GDM1 (cell line): ENCODE results near the gene GALNT7.
"Not testable (repeated sequence)": the region's sequence is repeated elsewhere in the genome, so short reads cannot be mapped to it uniquely, and the experiment has no call there.

ENCODE experiments used
- DNase-seq: peaks from one replicate; lab custom pipeline; 2025; lab: John Stamatoyannopoulos, UW

The GALNT7 gene, protein sequence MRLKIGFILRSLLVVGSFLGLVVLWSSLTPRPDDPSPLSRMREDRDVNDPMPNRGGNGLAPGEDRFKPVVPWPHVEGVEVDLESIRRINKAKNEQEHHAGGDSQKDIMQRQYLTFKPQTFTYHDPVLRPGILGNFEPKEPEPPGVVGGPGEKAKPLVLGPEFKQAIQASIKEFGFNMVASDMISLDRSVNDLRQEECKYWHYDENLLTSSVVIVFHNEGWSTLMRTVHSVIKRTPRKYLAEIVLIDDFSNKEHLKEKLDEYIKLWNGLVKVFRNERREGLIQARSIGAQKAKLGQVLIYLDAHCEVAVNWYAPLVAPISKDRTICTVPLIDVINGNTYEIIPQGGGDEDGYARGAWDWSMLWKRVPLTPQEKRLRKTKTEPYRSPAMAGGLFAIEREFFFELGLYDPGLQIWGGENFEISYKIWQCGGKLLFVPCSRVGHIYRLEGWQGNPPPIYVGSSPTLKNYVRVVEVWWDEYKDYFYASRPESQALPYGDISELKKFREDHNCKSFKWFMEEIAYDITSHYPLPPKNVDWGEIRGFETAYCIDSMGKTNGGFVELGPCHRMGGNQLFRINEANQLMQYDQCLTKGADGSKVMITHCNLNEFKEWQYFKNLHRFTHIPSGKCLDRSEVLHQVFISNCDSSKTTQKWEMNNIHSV

DNA sequence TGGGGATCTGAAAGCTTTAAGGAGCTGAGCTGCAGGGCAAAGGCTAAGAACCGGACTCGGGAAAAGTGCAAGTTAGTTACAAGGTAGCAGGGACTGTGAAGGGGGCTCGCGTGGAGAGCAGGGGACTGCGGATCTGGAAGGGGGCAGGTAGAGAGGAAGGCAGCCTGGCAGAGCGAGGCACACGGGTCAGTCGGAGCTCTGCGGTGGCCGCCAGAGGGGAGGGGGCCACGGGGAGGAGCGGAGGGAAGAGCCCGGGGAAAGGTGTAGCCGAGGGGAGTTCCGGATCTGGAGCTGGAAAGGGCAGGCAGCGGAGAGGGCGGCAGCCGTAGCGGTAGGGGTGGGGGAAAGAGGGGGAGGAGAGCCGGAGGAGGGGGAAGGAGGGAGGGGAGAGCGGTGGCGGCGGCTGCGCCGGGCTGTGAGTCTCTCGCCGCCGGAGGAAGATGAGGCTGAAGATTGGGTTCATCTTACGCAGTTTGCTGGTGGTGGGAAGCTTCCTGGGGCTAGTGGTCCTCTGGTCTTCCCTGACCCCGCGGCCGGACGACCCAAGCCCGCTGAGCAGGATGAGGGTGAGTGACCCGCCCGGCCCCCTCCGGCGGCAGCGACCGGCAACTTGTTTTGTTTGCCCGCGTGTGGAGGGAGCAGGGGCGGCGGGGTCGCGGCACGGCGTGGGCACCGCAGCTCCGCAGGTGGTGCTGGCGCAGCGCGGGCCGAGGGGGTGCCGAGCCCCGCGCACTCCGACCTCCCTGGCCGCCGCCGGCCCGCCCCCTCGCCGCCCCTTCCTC is at the start of gene GALNT7:
TSS of gene GALNT7 (plus strand) at position 416 of the 782 bp plus-strand sequence. CDS start at position 441, 25 bp downstream.
- peak; percentile 80 for DNase-seq

DNA sequence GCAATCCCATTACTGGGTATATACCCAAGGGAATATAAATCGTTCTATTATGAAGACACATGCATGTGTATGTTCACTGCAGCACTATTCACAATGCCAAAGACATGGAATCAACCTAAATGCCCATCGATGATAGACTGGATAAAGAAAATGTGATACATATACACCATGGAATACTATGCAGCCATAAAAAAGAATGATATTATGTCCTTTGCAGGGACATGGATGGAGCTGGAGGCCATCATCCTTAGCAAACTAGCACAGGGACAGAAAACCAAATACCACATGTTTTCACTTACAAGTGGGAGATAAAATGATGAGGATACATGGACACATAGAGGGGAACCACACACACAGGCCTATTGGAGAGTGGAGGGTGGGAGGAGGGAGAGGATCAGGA is 49.8 kb upstream of the GALNT7 start:
- not testable (repeated sequence) for DNase-seq

DNA sequence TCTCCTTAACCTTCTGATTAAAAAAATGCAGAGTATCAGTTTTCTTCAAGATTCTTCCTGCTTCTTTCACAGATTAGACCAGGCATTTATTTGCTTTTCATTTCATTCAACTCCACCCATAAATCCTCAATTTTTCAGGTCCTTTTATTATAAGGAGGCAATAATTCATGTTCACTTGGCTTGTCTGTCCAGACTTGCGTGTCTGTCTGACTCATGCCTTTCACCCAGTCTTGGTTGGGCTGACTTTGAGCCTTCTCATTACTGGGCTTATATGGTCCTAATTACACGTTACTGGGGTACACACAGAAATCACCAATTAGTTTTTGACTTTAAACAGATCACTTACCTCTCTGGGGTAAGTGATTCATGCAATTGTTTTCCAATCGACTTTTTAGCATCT is 48.8 kb upstream of the GALNT7 start:
- no peak for DNase-seq

DNA sequence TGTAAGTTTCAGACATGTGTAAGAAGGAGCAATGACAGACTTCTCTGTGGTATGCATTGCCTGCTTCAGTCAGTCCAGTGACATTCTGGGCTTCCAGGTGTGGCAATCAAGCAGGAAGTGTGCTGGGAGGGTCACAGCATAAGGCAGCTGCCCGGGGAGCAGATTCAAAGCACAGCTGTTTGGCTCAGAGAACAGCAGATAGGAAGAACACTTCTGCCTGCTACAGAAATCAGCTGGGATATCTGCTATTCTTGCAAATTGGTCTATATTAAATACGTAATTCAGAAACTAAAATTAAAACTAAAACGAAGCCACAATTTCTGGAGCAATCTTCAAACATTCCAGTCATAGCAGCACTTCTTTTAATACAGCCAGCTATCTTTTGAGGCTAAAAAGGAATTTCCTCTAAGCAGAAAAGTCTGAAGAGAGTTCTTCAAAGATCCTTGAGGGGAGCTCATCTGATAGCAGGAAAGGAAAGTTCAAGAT is 47.5 kb upstream of the GALNT7 start:
- DNase-seq = no peak

DNA sequence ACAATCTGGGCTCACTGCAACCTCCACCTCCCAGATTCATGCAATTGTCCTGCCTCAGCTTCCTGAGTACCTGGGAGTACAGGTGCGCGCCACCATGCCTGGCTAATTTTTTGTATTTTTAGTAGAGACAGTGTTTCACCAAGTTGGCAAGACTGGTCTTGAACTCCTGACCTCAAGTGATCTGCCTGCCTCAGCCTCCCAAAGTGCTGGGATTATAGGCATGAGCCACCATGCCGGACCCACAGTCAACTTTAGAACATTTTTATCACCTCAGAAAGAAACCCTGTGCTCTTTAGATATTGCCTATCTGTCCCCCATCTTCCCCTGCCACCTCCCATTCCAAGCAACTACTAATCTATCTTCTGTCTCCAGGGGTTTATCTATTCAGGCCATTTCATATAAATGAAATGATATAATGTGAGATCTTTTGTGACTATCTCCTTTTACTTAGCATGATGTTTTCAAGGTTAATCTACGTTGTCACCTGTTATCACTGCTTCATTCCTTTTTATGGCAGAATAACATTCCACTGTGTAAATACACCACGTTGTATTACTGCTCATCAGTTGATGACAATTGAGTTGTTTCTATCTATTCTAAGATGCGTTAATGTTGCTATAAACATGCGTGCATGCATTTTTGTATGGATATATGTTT is 44.3 kb upstream of the GALNT7 start:
- DNase-seq = no peak

DNA sequence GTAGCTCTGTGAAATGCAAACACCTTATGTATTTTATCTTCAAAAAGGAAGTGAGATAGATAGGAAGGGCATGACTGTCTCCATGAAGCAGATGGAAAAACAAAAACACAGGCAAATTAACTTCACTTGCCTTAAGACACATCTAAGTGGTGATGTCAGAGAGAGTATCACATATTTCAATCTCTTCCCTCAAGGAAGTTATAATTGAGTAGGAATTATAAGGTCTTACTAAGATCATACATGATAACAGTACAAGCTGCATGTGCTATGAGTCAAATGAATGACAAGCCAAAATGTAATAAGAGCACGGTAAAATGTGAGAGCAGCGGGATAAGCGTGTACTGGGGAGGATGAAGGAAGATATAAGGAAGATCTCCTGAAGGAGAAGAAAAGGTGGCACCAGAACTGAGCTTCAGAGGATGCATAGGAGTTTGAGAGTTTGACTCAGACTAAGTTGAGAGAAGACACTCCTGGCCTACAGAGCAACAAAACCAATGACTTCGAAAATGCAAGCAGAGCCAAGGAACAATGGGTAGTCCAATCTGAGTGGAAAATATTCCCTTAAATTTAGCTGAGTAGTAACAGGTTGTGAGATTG is 43.3 kb upstream of the GALNT7 start:
- no peak for DNase-seq

DNA sequence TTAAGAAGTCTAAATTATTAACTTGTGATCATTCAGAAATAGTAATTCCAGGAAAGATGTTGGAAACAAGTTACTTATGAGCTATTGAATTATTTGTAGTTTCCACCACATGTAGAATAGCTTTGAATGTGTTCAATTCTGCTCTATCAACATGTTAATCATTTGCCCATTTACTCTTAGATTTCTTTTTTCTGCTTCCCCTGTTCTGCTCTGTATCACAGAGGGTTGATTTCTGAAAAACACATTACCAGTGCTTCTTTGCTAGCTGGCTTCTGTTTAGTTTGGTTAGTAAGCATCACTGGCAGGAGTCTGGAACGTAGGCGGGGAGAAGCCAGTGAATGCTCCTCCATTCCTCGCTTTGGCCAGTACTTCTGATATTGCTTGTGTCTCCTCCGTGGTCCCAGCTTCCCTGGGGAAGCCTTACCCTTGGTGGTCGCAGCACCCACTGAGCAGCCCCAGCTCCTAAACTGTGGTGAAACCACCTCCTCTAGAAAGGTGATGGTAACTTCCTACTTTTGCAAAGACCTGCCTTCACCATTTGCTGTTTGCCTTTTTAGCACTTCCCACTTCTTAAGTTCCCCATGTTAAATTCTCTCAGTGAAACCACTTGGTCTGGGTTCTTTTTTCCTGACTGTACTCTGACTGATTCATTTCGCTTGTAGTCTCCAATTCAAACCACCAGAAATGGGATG is 40.3 kb upstream of the GALNT7 start:
- no peak for DNase-seq

DNA sequence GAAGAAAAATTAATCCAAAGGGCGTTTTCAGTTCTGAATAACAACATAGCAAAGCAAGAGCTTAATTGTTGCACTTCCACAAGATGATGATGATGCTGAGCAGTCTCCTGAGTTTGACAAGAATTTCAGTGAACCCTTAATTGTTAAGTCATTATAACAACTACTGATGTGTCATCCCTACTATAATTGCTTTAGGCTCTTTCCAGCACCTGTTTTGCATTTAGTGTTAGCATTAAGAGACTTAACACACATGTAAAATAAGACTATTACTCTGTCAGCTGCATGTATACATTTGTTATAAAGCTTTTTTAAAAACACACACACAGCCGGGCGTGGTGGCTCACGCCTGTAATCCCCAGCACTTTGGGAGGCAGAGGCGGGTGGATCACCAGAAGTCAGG is 37.9 kb upstream of the GALNT7 start:
- no peak for DNase-seq

DNA sequence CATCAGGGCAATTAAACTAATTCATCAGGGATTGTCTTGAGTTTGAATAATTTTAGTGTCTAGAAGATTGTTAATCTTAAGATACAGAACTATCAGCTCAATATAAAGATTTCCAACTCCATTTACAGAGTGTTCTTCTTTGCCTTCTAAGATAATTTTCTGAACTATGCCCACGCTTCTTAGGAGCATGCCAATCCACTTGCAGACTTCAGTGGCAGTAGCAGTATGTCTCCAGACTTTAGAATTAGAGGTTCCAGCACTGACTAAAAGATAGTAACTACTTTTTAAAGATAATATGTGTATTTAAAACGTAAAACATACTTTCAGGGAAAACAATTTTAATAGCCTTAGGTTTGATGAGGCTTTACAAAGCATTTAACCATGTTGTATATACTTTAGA is 34.2 kb upstream of the GALNT7 start:
- DNase-seq = no peak

DNA sequence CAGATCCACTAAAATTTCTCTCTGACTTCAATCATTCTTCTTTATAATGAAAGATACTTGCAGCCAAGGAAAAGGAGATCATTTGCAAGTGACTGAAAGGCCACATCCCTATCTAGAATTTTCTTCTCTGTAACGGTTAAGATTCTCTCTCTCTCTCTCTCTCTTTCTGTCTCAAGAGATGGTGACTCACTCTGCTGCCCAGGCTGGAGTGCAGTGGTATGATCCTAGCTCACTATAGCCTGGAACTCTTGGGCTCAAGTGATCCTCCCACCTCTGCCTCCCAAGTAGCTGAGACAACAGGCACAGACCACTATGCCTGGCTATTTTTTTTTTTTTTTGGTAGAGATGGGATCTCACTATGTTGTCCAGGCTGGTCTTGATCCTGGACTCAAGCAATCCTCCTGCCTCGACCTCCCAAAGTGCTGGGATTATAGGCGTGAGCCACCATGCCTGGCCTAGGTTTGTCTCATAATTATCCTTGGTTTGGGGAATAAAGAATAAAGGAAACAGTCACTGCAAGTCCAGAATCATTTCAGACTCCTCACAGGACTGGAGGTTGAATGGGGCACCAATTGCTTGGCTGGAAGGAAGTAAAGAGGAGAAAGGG is 33.3 kb upstream of the GALNT7 start:
- DNase-seq = no peak

DNA sequence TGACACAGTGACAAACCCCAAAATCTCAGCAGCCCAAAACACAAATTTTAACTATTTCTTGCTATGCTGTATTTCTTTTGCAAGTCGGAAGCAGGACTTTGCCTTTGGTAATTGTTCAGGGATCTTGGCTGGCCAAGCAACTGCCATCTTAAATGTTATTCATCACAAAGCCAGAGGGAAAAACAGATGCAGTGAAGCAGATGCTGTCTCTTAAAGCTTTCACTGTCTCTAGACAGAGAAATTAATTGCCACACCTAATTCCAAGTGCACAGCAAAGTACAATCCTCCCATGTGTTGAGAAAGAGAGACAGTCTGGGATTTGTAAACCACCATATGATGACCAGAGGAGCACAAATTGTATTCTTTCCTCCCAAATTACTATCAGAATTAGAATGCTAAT is 30.0 kb upstream of the GALNT7 start:
- no peak for DNase-seq

DNA sequence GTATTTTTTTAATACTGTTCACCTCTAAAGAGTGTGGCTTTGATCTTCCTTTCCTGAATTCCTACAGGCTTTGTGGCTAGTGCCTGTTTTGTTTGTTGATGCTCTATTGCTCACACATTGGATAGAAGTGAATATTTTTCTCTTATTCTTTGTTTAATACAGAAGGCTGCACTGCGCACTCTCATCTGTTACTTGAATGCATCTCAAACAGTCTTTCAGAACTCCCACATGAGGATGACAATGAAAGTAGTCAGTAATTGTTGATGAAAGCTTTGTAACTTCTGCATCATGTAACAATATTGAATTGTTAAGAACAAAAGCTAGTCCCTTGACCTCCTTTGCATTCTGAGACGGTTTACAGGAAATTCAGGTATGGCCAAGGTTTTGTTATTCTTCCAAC is 29.1 kb upstream of the GALNT7 start:
- DNase-seq = no peak

DNA sequence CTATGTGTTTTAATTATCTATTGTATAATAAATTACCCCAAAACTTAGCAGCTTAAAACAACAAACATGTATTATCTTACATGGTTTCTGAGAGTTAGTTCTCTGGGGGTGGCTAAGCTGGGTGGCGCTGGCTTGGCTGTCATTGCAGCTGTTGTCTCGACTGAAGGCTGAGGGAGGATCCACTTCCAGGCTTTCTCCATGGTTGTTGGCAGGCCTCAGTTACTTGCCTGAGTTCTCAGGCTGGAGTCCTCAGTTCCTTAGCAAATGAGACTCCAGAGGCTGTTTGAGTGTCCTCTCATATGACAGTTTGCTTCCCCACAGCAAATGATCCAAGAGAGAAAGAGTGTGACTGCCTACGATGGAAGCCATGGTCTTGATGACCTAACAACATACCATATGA is 23.5 kb upstream of the GALNT7 start:
- DNase-seq = no peak

DNA sequence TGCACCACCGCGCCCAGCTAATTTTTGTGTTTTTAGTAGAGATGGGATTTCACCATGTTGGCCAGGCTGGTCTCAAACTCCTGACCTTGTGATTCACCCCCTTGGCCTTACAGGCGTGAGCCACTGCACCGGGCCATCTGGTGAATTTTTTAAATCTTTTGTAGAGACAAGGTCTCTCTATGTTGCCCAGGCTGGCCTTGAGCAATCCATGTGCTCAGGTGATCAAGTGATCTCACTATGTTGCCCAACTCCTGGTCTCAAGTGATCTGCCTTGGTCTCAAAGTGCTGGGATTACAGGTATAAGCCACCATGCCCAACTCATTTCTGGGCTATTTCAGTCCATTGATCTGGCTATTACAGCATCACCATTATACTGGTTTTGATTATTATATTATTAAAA is 22.2 kb upstream of the GALNT7 start:
- no peak for DNase-seq

DNA sequence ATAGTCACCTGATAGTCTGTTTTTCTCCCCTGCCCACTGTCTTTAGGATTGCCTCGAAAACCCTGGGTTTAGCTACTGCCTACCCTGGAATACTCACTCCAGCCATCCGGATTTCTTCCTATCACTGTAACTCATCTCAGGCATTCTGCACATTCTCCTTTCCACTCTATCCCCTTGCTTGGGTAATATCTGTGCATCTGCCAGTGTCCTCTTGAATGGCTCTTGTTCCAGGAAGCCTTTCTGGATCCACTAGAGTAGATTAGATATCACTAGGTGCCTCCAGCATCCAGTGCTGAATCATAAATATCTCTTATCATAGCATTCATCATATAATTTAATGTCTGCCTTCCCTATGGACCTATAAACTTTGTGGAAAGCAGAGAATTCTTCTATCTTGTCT is 17.1 kb upstream of the GALNT7 start:
- DNase-seq = no peak

DNA sequence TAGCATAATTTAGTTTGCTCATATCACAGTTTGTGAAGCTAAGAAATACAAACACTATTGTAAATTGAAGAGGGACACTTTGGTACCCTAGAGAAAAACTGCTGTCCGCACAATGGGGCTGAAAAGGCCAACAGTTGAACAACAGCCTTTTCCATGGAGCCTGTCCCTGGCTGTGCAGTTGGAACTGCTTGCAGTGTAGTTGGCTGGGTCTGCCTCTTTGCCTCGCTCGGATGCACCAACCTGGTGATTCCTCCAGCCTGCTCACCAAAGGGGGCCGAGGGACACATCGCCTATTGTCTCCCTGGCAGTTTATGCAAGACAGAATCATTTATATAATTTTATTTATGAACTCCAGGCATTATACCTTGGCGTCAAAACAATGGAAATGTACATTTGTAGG is 16.5 kb upstream of the GALNT7 start:
- DNase-seq = no peak

DNA sequence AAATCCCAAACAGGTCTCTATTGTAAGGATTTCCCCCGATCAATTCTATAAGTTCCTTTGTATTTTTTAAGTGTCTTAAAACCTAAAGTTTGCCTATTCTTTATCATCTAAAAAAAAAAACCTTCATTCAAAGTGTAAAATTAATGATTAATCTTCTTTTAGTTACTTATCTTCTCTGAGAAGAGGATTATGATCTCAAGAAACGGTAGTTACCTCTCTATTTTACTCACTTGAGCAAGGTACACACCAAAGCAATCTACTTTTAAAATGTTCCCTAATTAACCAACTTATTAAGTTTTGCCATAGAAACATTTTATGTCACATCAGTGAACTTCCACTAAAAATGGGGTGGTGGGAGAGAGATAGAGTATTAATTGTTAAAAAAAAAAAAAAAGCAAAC is 15.2 kb upstream of the GALNT7 start:
- no peak for DNase-seq

DNA sequence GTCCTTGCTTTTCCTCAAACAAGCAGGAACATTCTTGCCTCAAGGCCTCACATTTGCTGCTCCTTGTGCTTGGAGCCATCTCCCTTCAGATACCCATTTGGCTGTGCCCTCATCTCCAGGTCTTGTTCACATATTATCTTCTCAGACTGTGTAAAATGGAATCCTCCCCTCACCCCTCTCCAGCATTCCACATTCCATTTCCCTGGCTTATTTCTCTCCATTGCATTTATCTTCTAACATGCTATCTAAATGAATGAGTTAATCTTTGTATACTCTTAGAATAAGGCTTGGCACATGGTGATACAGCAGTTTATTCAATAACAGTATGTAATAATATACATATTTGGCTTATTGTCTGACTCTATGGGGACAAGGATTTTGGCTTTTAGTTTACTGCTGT is 8.8 kb upstream of the GALNT7 start:
- DNase-seq = no peak

DNA sequence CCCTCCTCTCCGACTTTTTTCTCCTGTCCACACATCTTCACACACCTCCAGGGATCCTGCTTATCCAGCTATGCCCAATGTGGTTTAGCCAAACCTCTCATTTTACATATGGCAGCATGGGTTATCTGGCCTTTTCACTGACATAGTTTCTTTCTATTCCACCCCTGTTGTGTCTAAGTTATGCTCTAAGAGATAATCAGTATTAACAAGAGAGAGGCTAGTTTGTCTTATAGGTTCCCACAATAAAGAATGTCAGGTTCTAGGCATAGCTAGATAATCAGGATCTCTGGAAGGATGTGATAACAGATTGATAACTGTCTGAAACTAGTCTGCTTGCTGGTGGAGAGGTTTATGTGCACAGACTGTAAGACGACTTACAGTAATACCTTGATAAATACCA is 7.7 kb upstream of the GALNT7 start:
- DNase-seq = no peak

DNA sequence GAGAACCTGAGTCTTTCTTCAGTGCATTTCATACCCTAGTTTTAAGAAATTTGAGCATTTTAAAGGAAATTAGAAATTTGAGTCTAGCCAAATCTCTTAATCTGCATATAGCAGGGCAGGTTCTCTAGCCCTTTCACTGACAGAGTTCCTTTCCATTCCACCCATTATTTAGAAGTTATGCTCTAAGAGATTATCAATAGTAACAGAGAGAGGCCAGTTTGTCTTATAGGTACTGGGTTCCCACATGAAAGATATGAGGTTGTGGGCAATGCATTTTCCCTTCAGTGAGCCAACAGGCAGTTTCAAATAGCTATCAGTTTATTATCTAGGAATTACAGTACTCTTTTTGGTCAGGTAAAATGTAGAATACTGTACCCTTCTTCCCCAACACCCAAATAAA is 7.3 kb upstream of the GALNT7 start:
- DNase-seq = no peak

DNA sequence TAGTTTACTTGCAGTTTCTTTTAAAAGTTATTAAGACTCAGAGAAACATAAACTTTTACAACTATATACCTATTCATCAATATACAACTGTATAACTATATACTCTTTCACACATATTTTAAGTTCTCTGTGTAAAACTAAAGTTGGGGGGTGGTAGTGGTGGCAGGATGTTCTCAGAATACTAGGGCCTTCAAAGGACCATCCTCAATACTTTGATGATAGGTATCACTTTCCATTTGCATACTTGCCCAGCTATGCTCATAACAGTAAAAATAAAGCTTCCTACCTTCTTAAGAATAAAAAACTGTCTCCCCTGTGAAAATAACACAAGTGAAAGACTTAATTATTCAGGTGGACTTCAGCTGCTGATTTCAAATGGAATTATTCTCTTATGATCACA is 2.9 kb upstream of the GALNT7 start:
- DNase-seq = no peak
